ENCODE data around the gene ATXN10. TPM values are rescaled to one million over a fixed set of nuclear protein-coding genes. Genes with fewer than 3 reads are reported as not detected.

ATXN10 gene
- total RNA-seq, 6 donors from 2014 or later = 90.2 to 137 (median 110) TPM

GRCh38 chr22:45647532-45648225, 24.0 kb upstream of the ATXN10 start:
- 82 to 90% methylated on average over 18 of the region's 18 CpGs for WGBS, 2 donors
- no peak for TF ChIP-seq POLR2A (IDR thresholded peaks at IDR 0.05)
- TF ChIP-seq CTCF (IDR thresholded peaks at IDR 0.05) = no peak
- TF ChIP-seq EP300 (IDR thresholded peaks at IDR 0.05) = no peak
- TF ChIP-seq POLR2AphosphoS5 (IDR thresholded peaks at IDR 0.05) = no peak
- Histone ChIP-seq H3K27me3 (no peaks in the 10 kb centered on the region), H3K4me3 (no peak overlapping the region), H3K36me3 (no peaks in the 10 kb centered on the region), H3K4me1 (peaks cover 7 to 12% (median 10%) of the 10 kb centered on the region in 4 donors), H3K9me3 (no peaks in the 10 kb centered on the region), H3K27ac (no peak overlapping the region)
- ATAC-seq (ENCODE audit: low FRiP score in 2 of 2) (no peak), DNase-seq (no peak)

- Histone ChIP-seq H3K9me3 (no peaks in the 10 kb centered on the region), H3K27me3 (no peaks in the 10 kb centered on the region), H3K4me1 (peaks cover 7 to 12% (median 10%) of the 10 kb centered on the region in 4 donors), H3K27ac (no peak overlapping the region), H3K4me3 (no peak overlapping the region), H3K36me3 (no peaks in the 10 kb centered on the region)
- DNase-seq (peak in 1 of 2 donors; percentile 72), ATAC-seq (ENCODE audit: low FRiP score in 2 of 2) (no peak)
- no peak for TF ChIP-seq POLR2AphosphoS5 (IDR thresholded peaks at IDR 0.05)
- TF ChIP-seq CTCF (IDR thresholded peaks at IDR 0.05) = no peak
- no peak for TF ChIP-seq EP300 (IDR thresholded peaks at IDR 0.05)
- no peak for TF ChIP-seq POLR2A (IDR thresholded peaks at IDR 0.05)
- 71 to 83% methylated on average over 21 to 23 of the region's 24 CpGs for WGBS, 2 donors
Observed at GRCh38 chr22:45648301-45649117, 23.1 kb upstream of the ATXN10 start.

- Histone ChIP-seq H3K4me1 (peaks cover 7 to 12% (median 10%) of the 10 kb centered on the region in 4 donors), H3K27ac (no peak overlapping the region), H3K27me3 (no peaks in the 10 kb centered on the region), H3K36me3 (no peaks in the 10 kb centered on the region), H3K9me3 (no peaks in the 10 kb centered on the region), H3K4me3 (no peak overlapping the region)
- TF ChIP-seq CTCF (IDR thresholded peaks at IDR 0.05) (no peak), POLR2A (IDR thresholded peaks at IDR 0.05) (no peak), POLR2AphosphoS5 (IDR thresholded peaks at IDR 0.05) (no peak), EP300 (IDR thresholded peaks at IDR 0.05) (no peak)
- WGBS, 2 donors = 91 to 94% methylated on average over 6 of the region's 6 CpGs
- no peak for DNase-seq
- ATAC-seq (ENCODE audit: low FRiP score in 2 of 2) = no peak
Observed at GRCh38 chr22:45649809-45650208, 21.8 kb upstream of the ATXN10 start.

- H3K36me3 ChIP-seq = no peaks in the 10 kb centered on the region
- TF ChIP-seq CTCF (IDR thresholded peaks at IDR 0.05) (no peak), EP300 (IDR thresholded peaks at IDR 0.05) (no peak), POLR2A (IDR thresholded peaks at IDR 0.05) (no peak), POLR2AphosphoS5 (IDR thresholded peaks at IDR 0.05) (no peak)
- DNase-seq = no peak
- ATAC-seq (ENCODE audit: low FRiP score in 2 of 2) = no peak
- H3K27me3 ChIP-seq = no peaks in the 10 kb centered on the region
- 84 to 87% methylated on average over 12 of the region's 12 CpGs for WGBS, 2 donors
- no peak overlapping the region for H3K27ac ChIP-seq
- H3K4me3 ChIP-seq = no peak overlapping the region
- no peaks in the 10 kb centered on the region for H3K9me3 ChIP-seq
- H3K4me1 ChIP-seq = peaks cover 1 to 7% (median 4%) of the 10 kb centered on the region in 4 donors
Observed at GRCh38 chr22:45650721-45651120, 20.9 kb upstream of the ATXN10 start.
